ENCODE results near the gene BCAN. TPM values are rescaled to one million over a fixed set of nuclear protein-coding genes. Genes with fewer than 3 reads are reported as not detected.

BCAN gene
- total RNA-seq, 6 donors from 2014 or later, result 0.11 to 0.13 TPM; not detected in 4

DNA sequence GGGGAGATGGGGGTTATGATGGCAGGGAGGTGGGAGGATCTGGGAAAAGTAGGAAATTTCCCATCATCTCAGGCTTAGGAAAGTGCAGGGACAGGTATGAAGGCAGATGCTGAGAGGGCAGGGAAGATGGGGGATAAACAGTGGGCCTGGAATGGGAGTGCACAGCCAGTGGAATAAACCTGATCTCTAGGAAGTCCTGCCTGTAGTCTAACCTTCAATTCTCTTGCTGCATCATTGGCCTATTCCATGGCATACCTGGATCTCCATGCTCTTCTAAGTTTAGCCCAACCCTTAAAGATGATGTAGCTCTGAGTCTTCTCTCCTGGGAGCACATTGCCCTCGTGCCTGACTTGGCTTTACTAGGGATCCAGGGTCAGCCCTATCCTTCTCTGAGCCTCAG lies 2.7 kb downstream of the BCAN start:
- peaks cover 9 to 14% (median 11%) of the 10 kb centered on the region in 4 donors for H3K4me1 ChIP-seq
- H3K9me3 ChIP-seq, result no peaks in the 10 kb centered on the region
- 38 to 44% methylated on average over 1 of the region's 1 CpG for WGBS, 2 donors
- no peak overlapping the region for H3K4me3 ChIP-seq
- no peak overlapping the region for H3K27ac ChIP-seq
- H3K27me3 ChIP-seq, result peaks cover 3 to 44% (median 28%) of the 10 kb centered on the region in 4 donors
- DNase-seq, result no peak
- no peaks in the 10 kb centered on the region for H3K36me3 ChIP-seq
- ATAC-seq (ENCODE audit: low FRiP score in 2 of 2), result no peak
- TF ChIP-seq POLR2AphosphoS5 (IDR thresholded peaks at IDR 0.05), result no peak
- TF ChIP-seq POLR2A (IDR thresholded peaks at IDR 0.05), result no peak
- no peak for TF ChIP-seq EP300 (IDR thresholded peaks at IDR 0.05)
- TF ChIP-seq, protein P1, sequence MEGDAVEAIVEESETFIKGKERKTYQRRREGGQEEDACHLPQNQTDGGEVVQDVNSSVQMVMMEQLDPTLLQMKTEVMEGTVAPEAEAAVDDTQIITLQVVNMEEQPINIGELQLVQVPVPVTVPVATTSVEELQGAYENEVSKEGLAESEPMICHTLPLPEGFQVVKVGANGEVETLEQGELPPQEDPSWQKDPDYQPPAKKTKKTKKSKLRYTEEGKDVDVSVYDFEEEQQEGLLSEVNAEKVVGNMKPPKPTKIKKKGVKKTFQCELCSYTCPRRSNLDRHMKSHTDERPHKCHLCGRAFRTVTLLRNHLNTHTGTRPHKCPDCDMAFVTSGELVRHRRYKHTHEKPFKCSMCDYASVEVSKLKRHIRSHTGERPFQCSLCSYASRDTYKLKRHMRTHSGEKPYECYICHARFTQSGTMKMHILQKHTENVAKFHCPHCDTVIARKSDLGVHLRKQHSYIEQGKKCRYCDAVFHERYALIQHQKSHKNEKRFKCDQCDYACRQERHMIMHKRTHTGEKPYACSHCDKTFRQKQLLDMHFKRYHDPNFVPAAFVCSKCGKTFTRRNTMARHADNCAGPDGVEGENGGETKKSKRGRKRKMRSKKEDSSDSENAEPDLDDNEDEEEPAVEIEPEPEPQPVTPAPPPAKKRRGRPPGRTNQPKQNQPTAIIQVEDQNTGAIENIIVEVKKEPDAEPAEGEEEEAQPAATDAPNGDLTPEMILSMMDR (IDR thresholded peaks at IDR 0.05), result no peak

DNA sequence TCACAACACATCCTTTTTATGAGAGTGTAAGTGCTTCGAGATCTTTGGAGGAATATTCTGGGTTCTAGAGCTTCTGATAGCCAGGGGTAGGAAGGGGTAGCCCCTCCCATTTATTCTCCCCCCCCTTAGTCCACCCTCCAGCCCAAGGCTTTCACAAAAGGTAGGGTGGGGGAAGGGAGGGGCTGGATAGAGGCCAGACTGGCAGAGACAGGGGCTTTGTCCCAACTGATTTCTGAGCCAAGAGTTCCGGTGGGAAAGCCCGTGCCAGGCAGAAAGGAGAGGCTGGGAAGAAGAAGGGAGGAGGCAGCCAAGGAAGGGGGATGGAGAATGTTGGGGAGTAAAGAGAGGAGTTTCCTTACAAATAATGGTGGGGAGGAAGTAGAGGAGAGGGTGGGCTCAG lies 3.1 kb downstream of the BCAN start:
- Histone ChIP-seq H3K4me3 (no peak overlapping the region), H3K27ac (no peak overlapping the region), H3K4me1 (peaks cover 9 to 14% (median 11%) of the 10 kb centered on the region in 4 donors), H3K36me3 (no peaks in the 10 kb centered on the region), H3K27me3 (peaks cover 3 to 44% (median 28%) of the 10 kb centered on the region in 4 donors), H3K9me3 (no peaks in the 10 kb centered on the region)
- no peak for DNase-seq
- 46 to 62% methylated on average over 3 of the region's 3 CpGs for WGBS, 2 donors
- no peak for TF ChIP-seq POLR2AphosphoS5 (IDR thresholded peaks at IDR 0.05)
- no peak for ATAC-seq (ENCODE audit: low FRiP score in 2 of 2)

DNA sequence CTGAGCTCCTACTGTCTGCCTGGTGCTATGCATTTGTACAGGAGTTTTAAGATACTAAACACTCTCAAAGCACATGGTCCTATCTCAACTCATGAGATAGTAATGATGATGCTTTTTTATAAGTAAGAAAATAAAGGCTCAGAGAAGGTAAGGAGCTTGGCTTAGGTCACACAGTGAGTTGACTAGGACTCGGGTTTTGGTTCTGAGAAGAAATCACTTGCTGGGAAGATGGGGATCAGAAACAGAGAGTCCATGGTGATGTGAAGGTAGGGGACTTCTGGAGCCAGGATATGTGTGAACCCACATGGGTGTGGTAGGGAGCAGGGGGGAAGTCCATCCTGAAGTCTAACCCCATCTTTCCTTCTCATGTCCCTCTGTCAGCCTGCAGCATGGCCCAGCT lies 3.7 kb downstream of the BCAN start:
- DNase-seq (no peak), ATAC-seq (ENCODE audit: low FRiP score in 2 of 2) (no peak)
- H3K9me3 ChIP-seq, result no peaks in the 10 kb centered on the region
- 92 to 100% methylated on average over 1 of the region's 1 CpG for WGBS, 2 donors
- no peak overlapping the region for H3K4me3 ChIP-seq
- TF ChIP-seq POLR2A (IDR thresholded peaks at IDR 0.05), result no peak
- TF ChIP-seq, protein P1 (IDR thresholded peaks at IDR 0.05), result no peak
- no peak for TF ChIP-seq POLR2AphosphoS5 (IDR thresholded peaks at IDR 0.05)
- no peak for TF ChIP-seq EP300 (IDR thresholded peaks at IDR 0.05)
- H3K27me3 ChIP-seq, result peaks cover 3 to 44% (median 26%) of the 10 kb centered on the region in 4 donors
- no peak overlapping the region for H3K27ac ChIP-seq
- H3K36me3 ChIP-seq, result no peaks in the 10 kb centered on the region
- H3K4me1 ChIP-seq, result peaks cover 9 to 14% (median 11%) of the 10 kb centered on the region in 4 donors

DNA sequence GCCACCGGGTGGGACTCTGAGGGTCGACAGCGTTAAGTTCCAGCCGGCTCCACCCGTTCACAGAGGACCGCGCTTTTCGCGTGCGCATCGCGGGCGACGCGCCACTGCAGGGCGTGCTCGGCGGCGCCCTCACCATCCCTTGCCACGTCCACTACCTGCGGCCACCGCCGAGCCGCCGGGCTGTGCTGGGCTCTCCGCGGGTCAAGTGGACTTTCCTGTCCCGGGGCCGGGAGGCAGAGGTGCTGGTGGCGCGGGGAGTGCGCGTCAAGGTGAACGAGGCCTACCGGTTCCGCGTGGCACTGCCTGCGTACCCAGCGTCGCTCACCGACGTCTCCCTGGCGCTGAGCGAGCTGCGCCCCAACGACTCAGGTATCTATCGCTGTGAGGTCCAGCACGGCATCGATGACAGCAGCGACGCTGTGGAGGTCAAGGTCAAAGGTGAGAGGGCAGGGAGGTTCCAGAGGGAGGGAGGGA lies 4.9 kb downstream of the BCAN start:
- peaks cover 6 to 9% (median 7%) of the 10 kb centered on the region in 4 donors for H3K4me1 ChIP-seq
- TF ChIP-seq POLR2A (IDR thresholded peaks at IDR 0.05) (no peak), POLR2AphosphoS5 (IDR thresholded peaks at IDR 0.05) (no peak), EP300 (IDR thresholded peaks at IDR 0.05) (no peak)
- TF ChIP-seq, protein P1 (IDR thresholded peaks at IDR 0.05), result no peak
- 7 to 23% methylated on average over 9 to 50 of the region's 51 CpGs for WGBS, 2 donors
- H3K27ac ChIP-seq, result no peak overlapping the region
- H3K27me3 ChIP-seq, result peaks cover 0 to 35% (median 18%) of the 10 kb centered on the region in 4 donors
- no peaks in the 10 kb centered on the region for H3K36me3 ChIP-seq
- DNase-seq (peak in 1 of 2 donors; percentile 80), ATAC-seq (ENCODE audit: low FRiP score in 2 of 2) (no peak)
- no peaks in the 10 kb centered on the region for H3K9me3 ChIP-seq
- H3K4me3 ChIP-seq, result no peak overlapping the region

DNA sequence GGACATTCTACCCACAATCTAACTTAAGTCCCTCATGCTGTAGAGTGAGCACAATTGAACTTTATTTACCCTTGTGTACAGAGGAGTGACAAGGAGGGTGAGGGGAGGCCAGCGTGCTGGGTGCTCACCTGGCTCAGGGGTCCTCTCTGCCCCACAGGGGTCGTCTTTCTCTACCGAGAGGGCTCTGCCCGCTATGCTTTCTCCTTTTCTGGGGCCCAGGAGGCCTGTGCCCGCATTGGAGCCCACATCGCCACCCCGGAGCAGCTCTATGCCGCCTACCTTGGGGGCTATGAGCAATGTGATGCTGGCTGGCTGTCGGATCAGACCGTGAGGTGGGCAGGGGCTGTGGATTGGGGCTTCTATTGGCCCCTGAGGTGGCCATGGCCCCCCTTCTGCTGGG lies 5.4 kb downstream of the BCAN start:
- no peak for DNase-seq
- no peak overlapping the region for H3K4me3 ChIP-seq
- peaks cover 0 to 29% (median 13%) of the 10 kb centered on the region in 4 donors for H3K27me3 ChIP-seq
- 72 to 80% methylated on average over 9 to 10 of the region's 10 CpGs for WGBS, 2 donors
- ATAC-seq (ENCODE audit: low FRiP score in 2 of 2), result no peak
- H3K9me3 ChIP-seq, result no peaks in the 10 kb centered on the region
- H3K27ac ChIP-seq, result no peak overlapping the region
- H3K4me1 ChIP-seq, result peaks cover under 1 to 4% (median under 1%) of the 10 kb centered on the region in 4 donors
- no peak for TF ChIP-seq EP300 (IDR thresholded peaks at IDR 0.05)
- no peak for TF ChIP-seq POLR2AphosphoS5 (IDR thresholded peaks at IDR 0.05)
- no peaks in the 10 kb centered on the region for H3K36me3 ChIP-seq

DNA sequence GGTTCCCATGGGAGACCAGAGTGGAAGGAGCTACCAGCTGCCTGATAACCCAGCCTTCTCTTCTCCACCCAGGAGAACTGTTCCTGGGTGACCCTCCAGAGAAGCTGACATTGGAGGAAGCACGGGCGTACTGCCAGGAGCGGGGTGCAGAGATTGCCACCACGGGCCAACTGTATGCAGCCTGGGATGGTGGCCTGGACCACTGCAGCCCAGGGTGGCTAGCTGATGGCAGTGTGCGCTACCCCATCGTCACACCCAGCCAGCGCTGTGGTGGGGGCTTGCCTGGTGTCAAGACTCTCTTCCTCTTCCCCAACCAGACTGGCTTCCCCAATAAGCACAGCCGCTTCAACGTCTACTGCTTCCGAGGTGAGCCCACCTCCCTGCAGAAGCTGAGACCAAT lies 6.6 kb downstream of the BCAN start:
- no peaks in the 10 kb centered on the region for H3K36me3 ChIP-seq
- no peak for DNase-seq
- no peaks in the 10 kb centered on the region for H3K9me3 ChIP-seq
- ATAC-seq (ENCODE audit: low FRiP score in 2 of 2), result no peak
- H3K27ac ChIP-seq, result no peak overlapping the region
- peaks cover 0 to 23% (median 8%) of the 10 kb centered on the region in 4 donors for H3K27me3 ChIP-seq
- WGBS, 2 donors, result 65 to 84% methylated on average over 4 to 8 of the region's 10 CpGs
- H3K4me3 ChIP-seq, result no peak overlapping the region
- TF ChIP-seq EP300 (IDR thresholded peaks at IDR 0.05), result no peak
- no peak for TF ChIP-seq POLR2A (IDR thresholded peaks at IDR 0.05)
- TF ChIP-seq, protein P1 (IDR thresholded peaks at IDR 0.05), result no peak
- TF ChIP-seq POLR2AphosphoS5 (IDR thresholded peaks at IDR 0.05), result no peak
- no peaks in the 10 kb centered on the region for H3K4me1 ChIP-seq
